Heart right ventricle (tissue), 16 donors: ENCODE results near the gene OR10A3. TPM values are rescaled to one million over a fixed set of nuclear protein-coding genes. Genes with fewer than 3 reads are reported as not detected.

Experiments
- ATAC-seq, 8 donors: fragments of 200-7000 bp; cut with Tn5 transposase; one replicate each; pipeline ENCODE4 v1.9.1; 2020; ENCODE audit warnings: mild to moderate bottlenecking in 8 of 8, moderate library complexity in 8 of 8, moderate number of reproducible peaks in 1 of 8
- DNase-seq, 2 donors: peaks; one replicate each; pipeline ENCODE4 v3.0.0-alpha.2; 2020
- H3K27ac ChIP-seq, 10 donors: fragments of 200-600 bp; sonication (generic) in 2 of 10; one replicate each; pipeline versions ENCODE4 v1.5.0 to v1.8.0; 2020 to 2022; ENCODE audit warnings: mild to moderate bottlenecking in 3 of 10
- H3K27me3 ChIP-seq, 7 donors: fragments of 200-600 bp; one replicate each; pipeline ENCODE4 v1.8.0; 2021 to 2022; ENCODE audit warnings: mild to moderate bottlenecking in 2 of 7
- H3K36me3 ChIP-seq, 9 donors: fragments of 200-600 bp; sonication (generic) in 1 of 9; one replicate each; pipeline versions ENCODE4 v1.5.0 to v1.8.0; 2020 to 2022; ENCODE audit warnings: mild to moderate bottlenecking in 2 of 9
- H3K4me1 ChIP-seq, 9 donors: fragments of 200-600 bp; sonication (generic) in 1 of 9; one replicate each; pipeline versions ENCODE4 v1.5.0 to v1.8.0; 2020 to 2022; ENCODE audit warnings: mild to moderate bottlenecking in 4 of 9
- H3K4me3 ChIP-seq, 10 donors: fragments of 200-600 bp; sonication (generic) in 2 of 10; one replicate each; pipeline versions ENCODE4 v1.5.0 to v1.8.0; 2020 to 2022; ENCODE audit warnings: mild to moderate bottlenecking in 7 of 10, moderate library complexity in 2 of 10
- H3K9me3 ChIP-seq, 11 donors: fragments of 200-600 bp in 10 of 11; sonication (generic) in 2 of 11; one replicate each; pipeline versions ENCODE4 v1.5.0 to v1.8.0; 2013 to 2022; ENCODE audit warnings: mild to moderate bottlenecking in 2 of 11, control low read depth in 1 of 11, moderate library complexity in 1 of 11
- CTCF ChIP-seq, 9 donors: fragments of 200-600 bp; sonication (generic) in 2 of 9; IDR thresholded peaks; one replicate each; pipeline versions ENCODE4 v1.5.0 to v1.8.0; 2021 to 2022; ENCODE audit warnings: antibody characterized with exemption in 9 of 9, mild to moderate bottlenecking in 5 of 9, moderate library complexity in 1 of 9
- WGBS, 2 donors: extraction: QIAGEN DNeasy Blood & Tissue Kit; methylation state at CpG; one replicate each; pipeline ENCODE4 v1.1.7; 2013; ENCODE audit warnings: inconsistent platforms in 1 of 2; 5-methylcytosine and 5-hydroxymethylcytosine counted together
- intact Hi-C, 10 donors: fragments of 100-400 bp; cut with DNase I; formaldehyde crosslinking; loops; one replicate each; pipeline versions ENCODE4 v1.11.1 to v1.14.2; 2022
- polyA plus RNA-seq, 2 donors: library from polyadenylated mRNA; stranded (reverse); fragments of 200-250 nt; gene quantifications; one replicate each; pipeline ENCODE4 v1.2.3, GENCODE V29; 2013
- total RNA-seq, 10 donors: library from RNA; stranded (reverse); fragmentation: NEBNext Ultra II Directional in 3 of 10; extraction: Animal tissue kit (Norgen Biotek cat#: 25700) in 3 of 10; gene quantifications; one replicate each; pipeline versions ENCODE4 v1.2.1 to v1.2.4, GENCODE V29; 2021 to 2023
- donor health status: Arrhythmogenic right ventricular cardiomyopathy.
- donor health status: ischemic (EF 13 %, LVEDD 7.1; RV severe dilation, severe dysfunction).
- donor health status: healthy with polysubstance abuse.
- donor health status: DM: no; HTN: yes; CAD: no.
- donor health status: DM: no; HTN: no; CAD: no.
- donor health status: ischemic (EF 25% LVEDD 6.9; RV normal size, moderate dysfunction).
- donor health status: ischemic (EF 25% LVEDD 5.7; RV mildly dilated, moderate dysfunction).
- donor health status: healthy.
- donor health status: DM: yes; HTN: yes; CAD: no.
- donor health status: Ischemic cardiomyopathy.
- donor health status: ischemic (EF 35%, LVEDD 5.7; RV mildly dilated, moderate dysfunction).
- donor health status: nonischemic (EF 11% LVEDD 7.7; RV severe dilation, severe dysfunction).
- donor health status: DM: yes; HTN: yes; CAD: no.
- donor health status: PGD.
- donor health status: ischemic (EF 29% LVEDD 5.4; RV normal size, mild dysfunction).
- donor health status: nonischemic (EF 23%, LVEDD 6.1; RV moderate dilation, normal function).

The OR10A3 gene
- total and polyA plus RNA-seq, 12 donors: not detected

GRCh38 chr11:7982582-7983119 lies 41.1 kb upstream of the OR10A3 start:
- no peak for TF ChIP-seq CTCF (IDR thresholded peaks at IDR 0.05)
- no peaks in the 10 kb centered on the region for H3K27me3 ChIP-seq
- no peaks in the 10 kb centered on the region for H3K9me3 ChIP-seq
- H3K4me1 ChIP-seq: peaks cover 0 to 15% (median 0%) of the 10 kb centered on the region in 9 donors
- intact Hi-C loops: loop anchor here in 5 of 10 donors (5.0 to 10.0 kb wide), 4 partner anchors 88 to 888 kb away; no protein-coding TSS in a partner anchor
- ATAC-seq (no peak), DNase-seq (no peak)
- H3K27ac ChIP-seq: no peak overlapping the region
- H3K4me3 ChIP-seq: no peak overlapping the region
- H3K36me3 ChIP-seq: no peaks in the 10 kb centered on the region
- WGBS, 2 donors: 67 to 77% methylated on average over 1 of the region's 1 CpG

GRCh38 chr11:7981619-7982157 lies 40.2 kb upstream of the OR10A3 start:
- TF ChIP-seq CTCF (IDR thresholded peaks at IDR 0.05): no peak
- Histone ChIP-seq H3K4me3 (no peak overlapping the region), H3K27ac (no peak overlapping the region), H3K9me3 (no peaks in the 10 kb centered on the region), H3K27me3 (no peaks in the 10 kb centered on the region), H3K4me1 (peaks cover 0 to 13% (median 0%) of the 10 kb centered on the region in 9 donors), H3K36me3 (no peaks in the 10 kb centered on the region)
- DNase-seq: no peak
- 65 to 73% methylated on average over 1 of the region's 1 CpG for WGBS, 2 donors
- ATAC-seq: no peak
- intact Hi-C loops: loop anchor here in 5 of 10 donors (5.0 to 10.0 kb wide), 4 partner anchors 87 to 887 kb away; no protein-coding TSS in a partner anchor

- no peak for TF ChIP-seq CTCF (IDR thresholded peaks at IDR 0.05)
- no peak for ATAC-seq
- no peak for DNase-seq
- Histone ChIP-seq H3K27me3 (peaks cover 0 to 4% (median 0%) of the 10 kb centered on the region in 7 donors), H3K27ac (no peak overlapping the region), H3K4me3 (no peak overlapping the region), H3K4me1 (no peaks in the 10 kb centered on the region), H3K9me3 (no peaks in the 10 kb centered on the region), H3K36me3 (no peaks in the 10 kb centered on the region)
- 55% methylated on average over 5 of the region's 5 CpGs for WGBS, 2 donors
- intact Hi-C loops: loop anchor here in 1 of 10 donors (5.0 kb wide), 1 partner anchor 875 kb away; no protein-coding TSS in a partner anchor
These were observed 35.9 kb upstream of the OR10A3 start for GRCh38 chr11:7977232-7977917.

- no peak for TF ChIP-seq CTCF (IDR thresholded peaks at IDR 0.05)
- no peaks in the 10 kb centered on the region for H3K4me1 ChIP-seq
- 82% methylated on average over 2 of the region's 2 CpGs for WGBS, 2 donors
- H3K9me3 ChIP-seq: no peaks in the 10 kb centered on the region
- H3K27me3 ChIP-seq: peaks cover 0 to 13% (median 0%) of the 10 kb centered on the region in 7 donors
- H3K4me3 ChIP-seq: no peak overlapping the region
- DNase-seq (no peak), ATAC-seq (no peak)
- H3K36me3 ChIP-seq: no peaks in the 10 kb centered on the region
- intact Hi-C loops: loop anchor here in 1 of 10 donors (5.0 kb wide), 1 partner anchor 872 kb away; no protein-coding TSS in a partner anchor
- H3K27ac ChIP-seq: no peak overlapping the region
These were observed 33.2 kb upstream of the OR10A3 start for GRCh38 chr11:7974668-7975067.
